Esophagus squamous epithelium (tissue), 5 donors: ENCODE measurements around the gene DUOXA2. TPM values are rescaled to one million over a fixed set of nuclear protein-coding genes. Genes with fewer than 3 reads are reported as not detected.
"Not testable (repeated sequence)": the region's sequence is repeated elsewhere in the genome, so short reads cannot be mapped to it uniquely, and the experiment has no call there.

Experiments
- DNase-seq: peaks from one replicate; lab custom pipeline; 2025; lab: John Stamatoyannopoulos, UW
- H3K27ac ChIP-seq, 4 donors: fragments of 200-600 bp; sonication (generic); one replicate each; pipeline ENCODE4 v1.5.1; 2016 to 2019; ENCODE audit warnings: mild to moderate bottlenecking in 1 of 4
- H3K27me3 ChIP-seq, 4 donors: fragments of 200-600 bp; sonication (generic); 1 replicate in 3 of 4; 2 replicates in 1 of 4; pipeline versions ENCODE4 v1.5.1 to v1.6.0; 2017 to 2021; ENCODE audit warnings: antibody characterized with exemption in 1 of 4
- H3K36me3 ChIP-seq, 3 donors: fragments of 200-600 bp; sonication (generic); one replicate each; pipeline ENCODE4 v1.5.1; 2016 to 2019
- H3K4me1 ChIP-seq, 3 donors: fragments of 200-600 bp; sonication (generic); one replicate each; pipeline ENCODE4 v1.5.1; 2017 to 2019
- H3K4me3 ChIP-seq, 4 donors: fragments of 200-600 bp; sonication (generic); 1 replicate in 3 of 4; 2 replicates in 1 of 4; pipeline ENCODE4 v1.5.1; 2016 to 2019; ENCODE audit warnings: mild to moderate bottlenecking in 2 of 4, moderate library complexity in 1 of 4
- H3K9me3 ChIP-seq, 3 donors: fragments of 200-600 bp; sonication (generic); one replicate each; pipeline ENCODE4 v1.5.1; 2016 to 2019
- CTCF ChIP-seq, 6 experiments: fragments of 450-650 bp in 4 of 6; fragments of 200-600 bp in 2 of 6; sonication (generic) in 2 of 6; IDR thresholded peaks; one replicate each; pipeline ENCODE4 v1.5.1; 2016 to 2019; ENCODE audit warnings: antibody characterized with exemption in 6 of 6, mild to moderate bottlenecking in 4 of 6, moderate library complexity in 4 of 6
- POLR2A ChIP-seq, 4 donors: fragments of 450-650 bp; IDR thresholded peaks; one replicate each; pipeline ENCODE4 v1.6.1; 2017; ENCODE audit warnings: antibody characterized with exemption in 4 of 4, mild to moderate bottlenecking in 4 of 4, moderate library complexity in 3 of 4
- WGBS, 2 donors: methylation state at CpG; one replicate each; pipeline ENCODE4 v1.1.5; 2018; 5-methylcytosine and 5-hydroxymethylcytosine counted together
- intact Hi-C: fragments of 100-400 bp; cut with DNase I; formaldehyde crosslinking; loops from one replicate; pipeline ENCODE4 v1.15.0; 2022
- total RNA-seq, 4 donors: library from RNA; depleted of rRNA; stranded (reverse); fragments of >200 nt; gene quantifications; one replicate each; pipeline ENCODE4 v1.1.0, GENCODE V29; 2016
- donor health status: DM: yes; HTN: yes; CAD: no.

The DUOXA2 gene
- total RNA-seq, 4 donors from 2014 or later, result 6.3 to 20.6 (median 13.6) TPM; not detected in 1

GRCh38 chr15:45101749-45102148, 12.4 kb upstream of the DUOXA2 start:
- Histone ChIP-seq H3K27ac (no peak overlapping the region), H3K36me3 (peaks cover 0 to 3% (median 0%) of the 10 kb centered on the region in 3 donors), H3K9me3 (no peaks in the 10 kb centered on the region), H3K4me1 (peaks cover 0 to 11% (median 0%) of the 10 kb centered on the region in 3 donors), H3K27me3 (peaks cover 0 to 11% (median 0%) of the 10 kb centered on the region in 4 donors), H3K4me3 (no peak overlapping the region)
- intact Hi-C loops, result no loop called here
- 81 to 92% methylated on average over 6 to 8 of the region's 12 CpGs for WGBS, 2 donors
- TF ChIP-seq CTCF (IDR thresholded peaks at IDR 0.05) (no peak), POLR2A (IDR thresholded peaks at IDR 0.05) (no peak)
- DNase-seq, result no peak

- peaks cover 0 to 11% (median 0%) of the 10 kb centered on the region in 4 donors for H3K27me3 ChIP-seq
- peaks cover 0 to 3% (median 0%) of the 10 kb centered on the region in 3 donors for H3K36me3 ChIP-seq
- 85 to 100% methylated on average over 1 to 4 of the region's 6 CpGs for WGBS, 2 donors
- no peak overlapping the region for H3K4me3 ChIP-seq
- H3K4me1 ChIP-seq, result peaks cover 0 to 11% (median 0%) of the 10 kb centered on the region in 3 donors
- intact Hi-C loops, result no loop called here
- TF ChIP-seq POLR2A (IDR thresholded peaks at IDR 0.05), result no peak
- TF ChIP-seq CTCF (IDR thresholded peaks at IDR 0.05), result no peak
- no peaks in the 10 kb centered on the region for H3K9me3 ChIP-seq
- H3K27ac ChIP-seq, result no peak overlapping the region
- no peak for DNase-seq
Observed at GRCh38 chr15:45102226-45102625, 11.9 kb upstream of the DUOXA2 start.

- DNase-seq, H3K27ac ChIP-seq, H3K36me3 ChIP-seq, intact Hi-C loops, H3K9me3 ChIP-seq, H3K4me3 ChIP-seq: not testable (repeated sequence)
- H3K27me3 ChIP-seq, result peaks cover 0 to 24% (median 0%) of the 10 kb centered on the region in 4 donors
- WGBS, 2 donors, result 67 to 100% methylated on average over 1 of the region's 9 CpGs
- H3K4me1 ChIP-seq, result peaks cover 0 to 11% (median 0%) of the 10 kb centered on the region in 3 donors
Observed at GRCh38 chr15:45104170-45104569, 10.0 kb upstream of the DUOXA2 start.

- intact Hi-C loops, result no loop called here
- no peak overlapping the region for H3K27ac ChIP-seq
- 64 to 85% methylated on average over 4 to 5 of the region's 11 CpGs for WGBS, 2 donors
Observed at GRCh38 chr15:45105586-45105985, 8.5 kb upstream of the DUOXA2 start.

GRCh38 chr15:45106002-45106790, 7.9 kb upstream of the DUOXA2 start:
- Histone ChIP-seq H3K4me3 (no peak overlapping the region), H3K27me3 (peaks cover 0 to 43% (median 0%) of the 10 kb centered on the region in 4 donors), H3K36me3 (peaks cover 0 to 3% (median 0%) of the 10 kb centered on the region in 3 donors), H3K9me3 (no peaks in the 10 kb centered on the region), H3K4me1 (peaks cover 0 to 11% (median 0%) of the 10 kb centered on the region in 3 donors), H3K27ac (no peak overlapping the region)
- 85 to 90% methylated on average over 10 to 12 of the region's 15 CpGs for WGBS, 2 donors
- TF ChIP-seq CTCF (IDR thresholded peaks at IDR 0.05) (no peak), POLR2A (IDR thresholded peaks at IDR 0.05) (no peak)
- no peak for DNase-seq
- intact Hi-C loops, result no loop called here

More at GRCh38 chr15:45105586-45105985, 8.5 kb upstream of the DUOXA2 start:
- no peak overlapping the region for H3K4me3 ChIP-seq
- no peaks in the 10 kb centered on the region for H3K9me3 ChIP-seq
- H3K27me3 ChIP-seq, result peaks cover 0 to 38% (median 0%) of the 10 kb centered on the region in 4 donors
- TF ChIP-seq CTCF (IDR thresholded peaks at IDR 0.05) (no peak), POLR2A (IDR thresholded peaks at IDR 0.05) (no peak)
- DNase-seq, result no peak
- H3K36me3 ChIP-seq, result peaks cover 0 to 3% (median 0%) of the 10 kb centered on the region in 3 donors
- peaks cover 0 to 11% (median 0%) of the 10 kb centered on the region in 3 donors for H3K4me1 ChIP-seq
